Trophoblast cell (in vitro differentiated cells and primary cell): ENCODE results near the gene EEF1AKMT3.

Source experiments
- DNase-seq, 2 donors: peaks; one replicate each; pipeline ENCODE4 v3.0.0-alpha.2; 2016
- H2AFZ ChIP-seq: 2 replicates; pipeline ENCODE4 v1.6.1; 2013; ENCODE audit warnings: low read length, moderate library complexity, mild to moderate bottlenecking; ENCODE audit not compliant: insufficient read depth, poor library complexity
- H2AK5ac ChIP-seq: 2 replicates; pipeline ENCODE4 v1.6.1; 2013; ENCODE audit warnings: mild to moderate bottlenecking, low read length
- H2BK120ac ChIP-seq: 2 replicates; pipeline ENCODE4 v1.6.1; 2013; ENCODE audit warnings: low read length, mild to moderate bottlenecking, moderate library complexity; ENCODE audit not compliant: insufficient read depth, poor library complexity
- H2BK12ac ChIP-seq: 2 replicates; pipeline ENCODE4 v1.6.1; 2013; ENCODE audit warnings: mild to moderate bottlenecking, low read length, moderate library complexity
- H2BK5ac ChIP-seq: 2 replicates; pipeline ENCODE4 v1.6.1; 2013; ENCODE audit warnings: low read length, low read depth, moderate library complexity, mild to moderate bottlenecking; ENCODE audit not compliant: poor library complexity
- H3K14ac ChIP-seq: 2 replicates; pipeline ENCODE4 v1.6.1; 2013; ENCODE audit warnings: mild to moderate bottlenecking, low read length
- H3K18ac ChIP-seq: 2 replicates; pipeline ENCODE4 v1.6.1; 2013; ENCODE audit warnings: mild to moderate bottlenecking, low read length
- H3K23ac ChIP-seq: 2 replicates; pipeline ENCODE4 v1.6.1; 2013; ENCODE audit warnings: low read length
- H3K27ac ChIP-seq: 2 replicates; pipeline ENCODE4 v1.5.1; 2013; ENCODE audit warnings: low read depth, mild to moderate bottlenecking, inconsistent platforms, low read length, moderate library complexity
- H3K27me3 ChIP-seq: 2 replicates; pipeline ENCODE4 v1.6.1; 2013; ENCODE audit warnings: inconsistent platforms, mild to moderate bottlenecking, low read length, moderate library complexity; ENCODE audit not compliant: insufficient read depth
- H3K36me3 ChIP-seq, 2 experiments: 1 replicate in 1 of 2; 2 replicates in 1 of 2; pipeline ENCODE4 v1.6.1; 2013; ENCODE audit warnings: low read length in 2 of 2, mild to moderate bottlenecking in 2 of 2, moderate library complexity in 1 of 2; ENCODE audit not compliant: insufficient read depth in 2 of 2, control insufficient read depth in 1 of 2
- H3K4ac ChIP-seq: 2 replicates; pipeline ENCODE4 v1.6.1; 2013; ENCODE audit warnings: low read depth, mild to moderate bottlenecking, low read length, moderate library complexity
- H3K4me1 ChIP-seq, 2 experiments: 1 replicate in 1 of 2; 2 replicates in 1 of 2; pipeline ENCODE4 v1.6.1; 2013; ENCODE audit warnings: low read length in 2 of 2, mild to moderate bottlenecking in 2 of 2, moderate library complexity in 1 of 2; ENCODE audit not compliant: insufficient read depth in 2 of 2, control insufficient read depth in 1 of 2
- H3K4me2 ChIP-seq: 2 replicates; pipeline ENCODE4 v1.6.1; 2013; ENCODE audit warnings: inconsistent platforms, mild to moderate bottlenecking, low read length, moderate library complexity
- H3K4me3 ChIP-seq: 2 replicates; pipeline ENCODE4 v1.5.1; 2013; ENCODE audit warnings: mild to moderate bottlenecking, low read depth, low read length, inconsistent platforms
- H3K79me1 ChIP-seq: one replicate; pipeline ENCODE4 v1.6.1; 2013; ENCODE audit warnings: low read length
- H3K79me2 ChIP-seq: 2 replicates; pipeline ENCODE4 v1.6.1; 2013; ENCODE audit warnings: low read length, mild to moderate bottlenecking; ENCODE audit not compliant: control insufficient read depth, insufficient read depth, poor library complexity
- H3K9ac ChIP-seq: 2 replicates; pipeline ENCODE4 v1.6.1; 2013; ENCODE audit warnings: mild to moderate bottlenecking, low read length
- H3K9me3 ChIP-seq: 2 replicates; pipeline ENCODE4 v1.6.1; 2013; ENCODE audit warnings: low read depth, mild to moderate bottlenecking, control low read depth, inconsistent platforms, low read length; ENCODE audit not compliant: insufficient read depth
- H4K12ac ChIP-seq: 2 replicates; pipeline ENCODE4 v1.6.1; 2013; ENCODE audit warnings: low read depth, mild to moderate bottlenecking, low read length, moderate library complexity
- H4K8ac ChIP-seq: 2 replicates; pipeline ENCODE4 v1.6.1; 2013; ENCODE audit warnings: low read depth, mild to moderate bottlenecking, low read length, moderate library complexity
- H4K91ac ChIP-seq: one replicate; pipeline ENCODE4 v1.6.1; 2013; ENCODE audit warnings: low read depth, mild to moderate bottlenecking, low read length, moderate library complexity
- WGBS: extraction: QIAGEN DNeasy Blood & Tissue Kit; methylation state at CpG from one replicate; pipeline ENCODE4 v1.1.7; 2013; ENCODE audit warnings: missing lambda C conversion rate; ENCODE audit not compliant: insufficient read length, insufficient coverage; ENCODE audit errors: extremely low coverage; 5-methylcytosine and 5-hydroxymethylcytosine counted together

EEF1AKMT3 gene

DNA sequence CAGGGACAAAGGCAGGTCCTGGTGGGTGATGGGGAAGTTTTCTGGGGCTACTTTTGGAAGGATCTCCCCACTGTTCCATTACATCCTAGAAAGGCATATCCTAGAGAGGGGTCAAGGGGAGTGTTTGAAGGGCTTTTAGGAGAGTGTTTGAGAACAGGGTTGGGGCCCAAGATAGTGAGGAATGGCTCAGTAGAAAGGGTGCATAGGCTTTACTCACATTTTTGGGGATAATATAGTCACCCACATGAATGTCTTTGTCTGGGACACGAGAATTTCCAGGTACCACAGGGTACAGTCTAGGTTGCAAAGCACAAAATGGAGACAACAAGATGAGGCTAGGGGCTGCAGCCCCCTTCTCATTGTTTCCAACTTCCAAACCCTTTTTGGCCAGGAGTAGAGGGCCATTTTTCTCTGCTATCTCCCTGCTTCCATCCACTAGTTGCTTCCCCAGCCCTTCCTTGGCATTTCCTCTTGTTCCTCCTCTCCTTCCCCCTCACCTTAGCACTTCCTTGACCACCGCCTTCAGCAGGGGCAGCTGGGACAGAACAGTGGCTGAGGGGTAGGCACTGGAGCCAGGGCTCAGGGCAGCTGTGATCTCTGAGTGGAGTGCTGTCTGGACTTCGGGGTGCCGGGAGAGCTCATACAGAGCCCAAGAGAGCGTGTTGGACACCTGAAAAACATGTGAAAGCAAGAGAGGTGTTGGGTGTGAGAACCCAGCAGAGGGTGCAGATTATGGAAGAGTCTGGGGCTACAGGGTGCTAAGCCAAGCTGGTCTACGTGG, 8.3 kb upstream of the EEF1AKMT3 start:
- Histone ChIP-seq H2AFZ (no peak overlapping the region), H2AK5ac (no peak overlapping the region), H3K36me3 (peaks cover 5% of the 10 kb centered on the region in 2 experiments), H4K12ac (no peak overlapping the region), H3K4ac (no peak overlapping the region), H2BK5ac (no peak overlapping the region), H3K79me2 (no peaks in the 10 kb centered on the region), H3K79me1 (no peaks in the 10 kb centered on the region), H3K4me2 (peak overlapping the region; percentile 60), H3K4me1 (peaks cover 16 to 21% of the 10 kb centered on the region in 2 experiments), H3K23ac (no peak overlapping the region), H3K18ac (no peak overlapping the region), H3K27me3 (peaks cover 45% of the 10 kb centered on the region), H2BK120ac (no peak overlapping the region), H3K4me3 (no peak overlapping the region), H3K9ac (no peak overlapping the region), H4K8ac (no peak overlapping the region), H3K27ac (no peak overlapping the region), H3K14ac (no peak overlapping the region), H2BK12ac (no peak overlapping the region), H3K9me3 (peaks cover 6% of the 10 kb centered on the region), H4K91ac (no peak overlapping the region)
- WGBS, result no CpG with 5 or more reads among the region's 6 CpGs
- no peak for DNase-seq

DNA sequence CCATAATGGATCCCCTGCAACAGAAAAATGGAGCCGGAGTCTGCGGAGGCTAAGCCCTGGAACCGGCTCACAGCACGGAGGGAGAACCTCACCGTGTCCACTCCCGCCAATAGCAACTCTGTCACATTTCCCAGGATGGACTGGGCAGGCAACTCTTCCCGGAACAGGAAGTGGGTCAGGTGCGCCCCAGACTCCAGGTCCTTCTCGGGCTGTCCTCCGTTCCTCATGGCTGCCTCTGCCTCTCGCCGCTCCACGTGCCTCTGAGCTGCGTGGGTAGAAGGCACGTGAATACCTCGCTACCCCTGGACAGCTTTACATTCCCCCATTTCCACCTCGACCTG, 7.8 kb upstream of the EEF1AKMT3 start:
- Histone ChIP-seq H3K4ac (no peak overlapping the region), H2BK120ac (no peak overlapping the region), H3K23ac (no peak overlapping the region), H3K27me3 (peaks cover 45% of the 10 kb centered on the region), H4K12ac (no peak overlapping the region), H3K79me2 (no peaks in the 10 kb centered on the region), H3K9ac (no peak overlapping the region), H3K9me3 (peaks cover 6% of the 10 kb centered on the region), H2AK5ac (no peak overlapping the region), H3K27ac (no peak overlapping the region), H3K18ac (no peak overlapping the region), H2BK5ac (no peak overlapping the region), H3K4me1 (peaks cover 16 to 21% of the 10 kb centered on the region in 2 experiments), H3K79me1 (no peaks in the 10 kb centered on the region), H3K36me3 (peaks cover 9 to 11% of the 10 kb centered on the region in 2 experiments), H2AFZ (no peak overlapping the region), H3K14ac (no peak overlapping the region), H3K4me3 (peak overlapping the region; percentile 39), H4K8ac (no peak overlapping the region), H3K4me2 (peak overlapping the region; percentile 60), H4K91ac (no peak overlapping the region), H2BK12ac (no peak overlapping the region)
- DNase-seq, result no peak
- no CpG with 5 or more reads among the region's 17 CpGs for WGBS

DNA sequence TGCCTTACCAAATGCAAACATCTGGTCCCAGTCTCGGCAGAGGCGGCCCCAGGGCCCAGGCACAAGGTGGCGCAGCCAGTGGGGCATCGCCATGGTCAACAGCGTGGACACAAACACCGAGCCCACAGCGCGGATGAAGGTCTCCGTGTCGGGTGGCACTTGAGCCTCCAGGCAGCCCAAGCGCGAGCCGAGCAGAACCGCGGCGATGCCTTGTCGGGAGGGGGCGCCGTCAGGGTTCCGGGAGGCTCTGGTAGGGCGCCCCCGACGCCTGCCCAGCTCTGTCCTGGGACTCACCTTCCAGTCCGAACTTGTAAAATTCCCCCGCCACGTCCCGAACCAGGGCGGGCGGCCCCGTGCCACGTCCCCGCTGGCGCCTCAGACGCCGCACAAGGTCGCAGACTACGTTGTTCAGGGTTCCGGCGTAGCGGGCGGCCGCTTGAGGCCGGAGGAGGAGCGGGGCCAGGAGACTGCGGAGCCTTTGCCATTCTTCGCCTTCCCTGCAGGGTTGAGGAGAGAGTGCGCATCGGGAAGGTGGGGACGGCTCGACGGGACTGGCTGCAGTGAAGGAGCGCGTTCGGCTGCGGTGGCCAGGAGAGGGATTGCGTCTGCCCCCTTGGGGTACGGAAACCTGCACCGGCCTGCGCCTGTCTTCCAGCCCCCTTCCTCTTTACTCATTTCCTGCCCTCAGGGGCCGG, 7.3 kb upstream of the EEF1AKMT3 start:
- Histone ChIP-seq H3K23ac (no peak overlapping the region), H4K12ac (no peak overlapping the region), H2BK12ac (no peak overlapping the region), H3K9me3 (peaks cover 6% of the 10 kb centered on the region), H3K18ac (no peak overlapping the region), H3K4me3 (no peak overlapping the region), H3K27ac (no peak overlapping the region), H3K4me2 (peak overlapping the region; percentile 60), H2BK5ac (no peak overlapping the region), H2BK120ac (no peak overlapping the region), H3K79me2 (no peaks in the 10 kb centered on the region), H2AFZ (peak overlapping the region; percentile 31), H3K27me3 (peaks cover 45% of the 10 kb centered on the region), H2AK5ac (no peak overlapping the region), H3K4me1 (peaks cover 16 to 21% of the 10 kb centered on the region in 2 experiments), H3K36me3 (peaks cover 9 to 12% of the 10 kb centered on the region in 2 experiments), H3K14ac (no peak overlapping the region), H3K9ac (no peak overlapping the region), H4K8ac (no peak overlapping the region), H3K79me1 (no peaks in the 10 kb centered on the region), H3K4ac (no peak overlapping the region), H4K91ac (no peak overlapping the region)
- DNase-seq, result peak in 1 of 2 donors; percentile 35
- no CpG with 5 or more reads among the region's 60 CpGs for WGBS

DNA sequence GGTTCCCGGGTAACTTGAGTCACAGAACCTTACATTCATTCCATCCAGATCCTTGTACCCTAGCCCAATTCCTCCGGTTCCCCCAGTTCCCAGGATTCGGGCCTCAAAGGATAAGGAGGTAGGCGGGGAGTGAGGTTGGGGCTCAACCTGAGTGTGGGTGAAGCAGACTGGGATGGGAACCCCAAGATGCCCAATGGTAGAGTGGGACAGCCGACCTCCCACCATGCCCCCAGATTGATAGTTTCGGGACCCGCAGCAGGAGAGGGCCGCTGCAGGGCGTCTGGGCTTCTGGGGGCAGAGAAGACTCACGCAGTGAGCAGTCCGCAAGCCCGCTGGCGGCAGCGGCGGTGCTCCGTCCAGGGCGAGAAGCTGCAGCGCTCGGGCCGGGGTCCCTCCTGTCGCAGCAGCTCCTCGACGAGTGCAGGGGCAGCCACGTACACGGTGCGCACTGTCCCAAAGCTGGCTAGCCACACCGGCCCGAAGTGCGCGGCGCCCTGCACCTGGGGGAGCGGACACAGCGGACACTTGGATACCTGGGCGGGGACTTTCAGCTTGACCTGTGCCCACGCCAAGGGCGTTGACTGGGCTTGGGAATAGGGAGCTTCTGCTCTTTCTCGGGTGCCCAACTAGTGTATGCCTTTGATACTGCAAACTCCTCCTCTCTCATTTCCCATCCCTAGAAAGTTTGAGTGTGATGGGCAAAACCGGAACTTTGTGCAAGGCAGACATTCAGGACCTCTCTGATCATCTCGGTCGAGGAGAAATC, 6.5 kb upstream of the EEF1AKMT3 start:
- no CpG with 5 or more reads among the region's 40 CpGs for WGBS
- no peak overlapping the region for H2AK5ac ChIP-seq
- H2BK5ac ChIP-seq, result no peak overlapping the region

More for the DNA sequence above, 6.5 kb upstream of the EEF1AKMT3 start:
- Histone ChIP-seq H2AFZ (no peak overlapping the region), H4K12ac (no peak overlapping the region), H4K91ac (no peak overlapping the region), H3K4me3 (peak overlapping the region; percentile 15), H3K23ac (no peak overlapping the region), H2BK120ac (no peak overlapping the region), H3K4ac (no peak overlapping the region), H4K8ac (no peak overlapping the region), H3K9me3 (peaks cover 6% of the 10 kb centered on the region), H3K36me3 (peaks cover 12 to 13% of the 10 kb centered on the region in 2 experiments), H3K27me3 (peaks cover 45% of the 10 kb centered on the region), H3K14ac (no peak overlapping the region), H2BK12ac (no peak overlapping the region), H3K4me1 (peaks cover 16 to 22% of the 10 kb centered on the region in 2 experiments), H3K79me1 (no peaks in the 10 kb centered on the region), H3K27ac (no peak overlapping the region), H3K9ac (no peak overlapping the region), H3K18ac (no peak overlapping the region), H3K79me2 (no peaks in the 10 kb centered on the region), H3K4me2 (peak overlapping the region; percentile 60)
- no peak for DNase-seq
